ENCODE data around the gene TBKBP1. TPM values are rescaled to one million over a fixed set of nuclear protein-coding genes. Genes with fewer than 3 reads are reported as not detected.

The TBKBP1 gene
- total RNA-seq, 1 experiment from 2014 or later, result 3.3 TPM

- POLR2A ChIA-PET (ENCODE audit: unreplicated experiment), result no interaction called here
- H3K27ac ChIP-seq, result no peak overlapping the region
- intact Hi-C loops (cut with micrococcal nuclease; ENCODE audit: unreplicated experiment), result no loop called here
- no peaks in the 10 kb centered on the region for H3K9me2 ChIP-seq (ENCODE audit: insufficient read depth)
- H3K36me3 ChIP-seq (ENCODE audit: low read depth), result no peaks in the 10 kb centered on the region
- H3K79me2 ChIP-seq (ENCODE audit: low read depth), result no peaks in the 10 kb centered on the region
- no peak overlapping the region for H3K4me3 ChIP-seq
- no peaks in the 10 kb centered on the region for H3F3A ChIP-seq (ENCODE audit: insufficient read depth, low read depth)
- CTCF ChIA-PET, result no interaction called here
- no peak overlapping the region for H2AFZ ChIP-seq
- no peak; the same call in 1 of the 2 replicates for TF ChIP-seq EZH2 (IDR thresholded peaks at IDR 0.05; ENCODE audit: low read depth)
- TF ChIP-seq, protein P1, sequence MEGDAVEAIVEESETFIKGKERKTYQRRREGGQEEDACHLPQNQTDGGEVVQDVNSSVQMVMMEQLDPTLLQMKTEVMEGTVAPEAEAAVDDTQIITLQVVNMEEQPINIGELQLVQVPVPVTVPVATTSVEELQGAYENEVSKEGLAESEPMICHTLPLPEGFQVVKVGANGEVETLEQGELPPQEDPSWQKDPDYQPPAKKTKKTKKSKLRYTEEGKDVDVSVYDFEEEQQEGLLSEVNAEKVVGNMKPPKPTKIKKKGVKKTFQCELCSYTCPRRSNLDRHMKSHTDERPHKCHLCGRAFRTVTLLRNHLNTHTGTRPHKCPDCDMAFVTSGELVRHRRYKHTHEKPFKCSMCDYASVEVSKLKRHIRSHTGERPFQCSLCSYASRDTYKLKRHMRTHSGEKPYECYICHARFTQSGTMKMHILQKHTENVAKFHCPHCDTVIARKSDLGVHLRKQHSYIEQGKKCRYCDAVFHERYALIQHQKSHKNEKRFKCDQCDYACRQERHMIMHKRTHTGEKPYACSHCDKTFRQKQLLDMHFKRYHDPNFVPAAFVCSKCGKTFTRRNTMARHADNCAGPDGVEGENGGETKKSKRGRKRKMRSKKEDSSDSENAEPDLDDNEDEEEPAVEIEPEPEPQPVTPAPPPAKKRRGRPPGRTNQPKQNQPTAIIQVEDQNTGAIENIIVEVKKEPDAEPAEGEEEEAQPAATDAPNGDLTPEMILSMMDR (conservative IDR thresholded peaks at IDR 0.05), result no peak
- peaks cover 68% of the 10 kb centered on the region for H3K27me3 ChIP-seq (ENCODE audit: insufficient read depth, low read depth)
- H3K9me3 ChIP-seq (ENCODE audit: insufficient read depth, low read depth), result no peaks in the 10 kb centered on the region
- H3K4me1 ChIP-seq (replicated peaks; ENCODE audit: insufficient read depth), result no peaks in the 10 kb centered on the region
- BruUV-seq (replicated peaks), result no TSS peak
- H4K20me1 ChIP-seq (ENCODE audit: insufficient read depth), result no peaks in the 10 kb centered on the region; the same call in 1 of the 2 replicates
- DNase-seq, result no peak
- peak overlapping the region; percentile 72 for H3K4me2 ChIP-seq
Observed at GRCh38 chr17:47733674-47734410, 39.9 kb downstream of the TBKBP1 start.

- TF ChIP-seq EZH2 (IDR thresholded peaks at IDR 0.05; ENCODE audit: low read depth), result no peak
- TF ChIP-seq, protein P1 (conservative IDR thresholded peaks at IDR 0.05), result no peak
- CTCF ChIA-PET, result no interaction called here
Observed at GRCh38 chr17:47735139-47735464, 41.1 kb downstream of the TBKBP1 start.

DNA sequence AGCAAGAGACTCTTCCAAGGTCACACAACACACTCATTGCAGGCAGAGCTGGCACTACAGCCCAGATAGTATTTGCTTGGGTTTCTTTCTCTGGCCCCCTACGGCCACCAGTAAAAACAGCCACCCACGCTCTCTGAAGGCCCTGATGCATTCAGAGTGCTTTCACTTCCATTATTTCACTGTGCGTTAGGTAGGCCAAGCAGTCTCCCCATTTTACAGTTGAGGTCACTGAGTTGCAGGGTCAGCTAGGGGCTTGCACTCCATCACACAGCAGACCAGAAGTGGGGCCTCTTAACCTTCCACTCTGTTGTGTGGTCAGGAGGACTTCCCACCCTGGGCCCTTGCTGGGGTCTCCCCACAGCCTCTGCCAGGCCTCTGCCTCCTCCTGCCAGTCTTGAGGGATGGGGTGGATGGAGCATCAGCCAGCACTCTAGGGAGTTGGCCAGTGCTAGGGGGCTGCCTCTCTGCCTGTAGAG, 41.6 kb downstream of the TBKBP1 start:
- H3K27me3 ChIP-seq (ENCODE audit: insufficient read depth, low read depth), result peaks cover 54% of the 10 kb centered on the region
- H3F3A ChIP-seq (ENCODE audit: insufficient read depth, low read depth), result no peaks in the 10 kb centered on the region
- no peak overlapping the region for H3K4me2 ChIP-seq
- no peak overlapping the region for H3K4me3 ChIP-seq
- TF ChIP-seq EZH2 (IDR thresholded peaks at IDR 0.05; ENCODE audit: low read depth), result no peak
- TF ChIP-seq, protein P1 (conservative IDR thresholded peaks at IDR 0.05), result no peak
- CTCF ChIA-PET, result no interaction called here
- H3K9me2 ChIP-seq (ENCODE audit: insufficient read depth), result no peaks in the 10 kb centered on the region
- H3K27ac ChIP-seq, result no peak overlapping the region
- DNase-seq, result no peak
- no peaks in the 10 kb centered on the region for H3K9me3 ChIP-seq (ENCODE audit: insufficient read depth, low read depth)
- no peaks in the 10 kb centered on the region for H3K79me2 ChIP-seq (ENCODE audit: low read depth)
- intact Hi-C loops (cut with micrococcal nuclease; ENCODE audit: unreplicated experiment), result no loop called here
- H4K20me1 ChIP-seq (ENCODE audit: insufficient read depth), result no peaks in the 10 kb centered on the region; the same call in 1 of the 2 replicates
- no peaks in the 10 kb centered on the region for H3K4me1 ChIP-seq (replicated peaks; ENCODE audit: insufficient read depth)
- POLR2A ChIA-PET (ENCODE audit: unreplicated experiment), result no interaction called here
- no peak overlapping the region for H2AFZ ChIP-seq
- no TSS peak for BruUV-seq (replicated peaks)
- no peaks in the 10 kb centered on the region for H3K36me3 ChIP-seq (ENCODE audit: low read depth)

More at GRCh38 chr17:47735139-47735464, 41.1 kb downstream of the TBKBP1 start:
- H3K4me3 ChIP-seq, result no peak overlapping the region
- POLR2A ChIA-PET (ENCODE audit: unreplicated experiment), result no interaction called here
- no peak overlapping the region for H2AFZ ChIP-seq
- no peaks in the 10 kb centered on the region for H3K36me3 ChIP-seq (ENCODE audit: low read depth)
- intact Hi-C loops (cut with micrococcal nuclease; ENCODE audit: unreplicated experiment), result no loop called here
- no peaks in the 10 kb centered on the region for H3K9me2 ChIP-seq (ENCODE audit: insufficient read depth)
- H4K20me1 ChIP-seq (ENCODE audit: insufficient read depth), result no peaks in the 10 kb centered on the region; the same call in 1 of the 2 replicates
- H3F3A ChIP-seq (ENCODE audit: insufficient read depth, low read depth), result no peaks in the 10 kb centered on the region
- no peaks in the 10 kb centered on the region for H3K79me2 ChIP-seq (ENCODE audit: low read depth)
- peaks cover 55% of the 10 kb centered on the region for H3K27me3 ChIP-seq (ENCODE audit: insufficient read depth, low read depth)
- no peak for DNase-seq
- H3K4me1 ChIP-seq (replicated peaks; ENCODE audit: insufficient read depth), result no peaks in the 10 kb centered on the region
- no peak overlapping the region for H3K27ac ChIP-seq
- no peak overlapping the region for H3K4me2 ChIP-seq
- no TSS peak for BruUV-seq (replicated peaks)
- H3K9me3 ChIP-seq (ENCODE audit: insufficient read depth, low read depth), result no peaks in the 10 kb centered on the region

Data from PC-9 (cell line).